Caco-2 (cell line): Measurements from ENCODE around the gene PDGFA. TPM values are rescaled to one million over a fixed set of nuclear protein-coding genes. Genes with fewer than 3 reads are reported as not detected.

Experiments used
- BruUV-seq: library from RNA; stranded (reverse); fragments of 400-500 nt; replicated peaks from 2 replicates; lab custom pipeline; 2021; lab: Mats Ljungman, UMichigan
- CTCF ChIA-PET: fragments of 300-600 bp; sonication (Branson Sonifier 250); formaldehyde crosslinking; loops from one replicate; lab custom pipeline; 2022; ENCODE audit warnings: antibody characterized with exemption; lab: Charles Lee
- POLR2A ChIA-PET: fragments of 300-600 bp; sonication (Branson Sonifier 250); formaldehyde crosslinking; loops from one replicate; lab custom pipeline; 2022; ENCODE audit warnings: antibody characterized with exemption; lab: Charles Lee
- DNase-seq, 2 experiments: peaks; one replicate each; pipeline versions ENCODE4 v3.0.0 to v3.0.0-alpha.2; 2020 to 2022
- H3K27me3 ChIP-seq: replicated peaks from 2 replicates; pipeline ENCODE4 v1.6.0; 2011; ENCODE audit warnings: low read length; ENCODE audit not compliant: control insufficient read depth, insufficient read depth
- H3K36me3 ChIP-seq: 2 replicates; pipeline ENCODE4 v1.5.1; 2011; ENCODE audit warnings: low read length; ENCODE audit not compliant: control insufficient read depth, insufficient read depth
- H3K4me1 ChIP-seq: fragments of 250-450 bp; sonication (Bioruptor Pico); 2 replicates; pipeline ENCODE4 v1.5.1; 2020; ENCODE audit warnings: mild to moderate bottlenecking
- H3K4me3 ChIP-seq: 2 replicates; pipeline ENCODE4 v1.5.1; 2011; ENCODE audit warnings: low read depth, mild to moderate bottlenecking, control low read depth, low read length
- H3K9me3 ChIP-seq: fragments of 250-450 bp; sonication (Bioruptor Pico); 2 replicates; pipeline ENCODE4 v1.5.1; 2020; ENCODE audit warnings: mild to moderate bottlenecking, moderate library complexity
- H3K27ac Mint-ChIP-seq: one replicate; pipeline ENCODE4 v1.8.0; 2022; ENCODE audit warnings: mixed read lengths; ENCODE audit not compliant: unreplicated experiment
- H3K27me3 Mint-ChIP-seq: one replicate; pipeline ENCODE4 v1.8.0; 2022; ENCODE audit warnings: mixed read lengths; ENCODE audit not compliant: insufficient read depth, unreplicated experiment
- H3K36me3 Mint-ChIP-seq: one replicate; pipeline ENCODE4 v1.8.0; 2022; ENCODE audit warnings: mild to moderate bottlenecking, mixed read lengths; ENCODE audit not compliant: insufficient read depth, unreplicated experiment
- H3K4me1 Mint-ChIP-seq: one replicate; pipeline ENCODE4 v1.8.0; 2022; ENCODE audit warnings: low read depth, mixed read lengths; ENCODE audit not compliant: unreplicated experiment
- H3K4me3 Mint-ChIP-seq: one replicate; pipeline ENCODE4 v1.8.0; 2022; ENCODE audit warnings: mild to moderate bottlenecking, moderate library complexity, mixed read lengths; ENCODE audit not compliant: unreplicated experiment
- H3K9me3 Mint-ChIP-seq: one replicate; pipeline ENCODE4 v1.8.0; 2022; ENCODE audit warnings: mixed read lengths; ENCODE audit not compliant: unreplicated experiment
- intact Hi-C: fragments of 100-400 bp; cut with micrococcal nuclease; formaldehyde crosslinking; loops from one replicate; pipeline ENCODE4 v1.10.0; 2022; ENCODE audit not compliant: unreplicated experiment
- total RNA-seq: library from RNA; stranded (reverse); gene quantifications from 2 replicates; pipeline ENCODE4 v1.2.3, GENCODE V29; 2022
- TF ChIP-seq, protein P1 (sequence below), 2 experiments: fragments of 200-600 bp in 1 of 2; IDR thresholded peaks; 1 replicate in 1 of 2; 2 replicates in 1 of 2; pipeline versions ENCODE4 v1.5.1 to v1.8.0; 2011 to 2022; ENCODE audit warnings: antibody characterized with exemption in 1 of 2, control low read depth in 1 of 2, inconsistent platforms in 1 of 2, low read depth in 1 of 2, low read length in 1 of 2, mild to moderate bottlenecking in 1 of 2, moderate library complexity in 1 of 2; ENCODE audit not compliant: insufficient read depth in 1 of 2, severe bottlenecking in 1 of 2, unreplicated experiment in 1 of 2

PDGFA gene
- total RNA-seq, 1 experiment from 2014 or later = 78.5 TPM

DNA sequence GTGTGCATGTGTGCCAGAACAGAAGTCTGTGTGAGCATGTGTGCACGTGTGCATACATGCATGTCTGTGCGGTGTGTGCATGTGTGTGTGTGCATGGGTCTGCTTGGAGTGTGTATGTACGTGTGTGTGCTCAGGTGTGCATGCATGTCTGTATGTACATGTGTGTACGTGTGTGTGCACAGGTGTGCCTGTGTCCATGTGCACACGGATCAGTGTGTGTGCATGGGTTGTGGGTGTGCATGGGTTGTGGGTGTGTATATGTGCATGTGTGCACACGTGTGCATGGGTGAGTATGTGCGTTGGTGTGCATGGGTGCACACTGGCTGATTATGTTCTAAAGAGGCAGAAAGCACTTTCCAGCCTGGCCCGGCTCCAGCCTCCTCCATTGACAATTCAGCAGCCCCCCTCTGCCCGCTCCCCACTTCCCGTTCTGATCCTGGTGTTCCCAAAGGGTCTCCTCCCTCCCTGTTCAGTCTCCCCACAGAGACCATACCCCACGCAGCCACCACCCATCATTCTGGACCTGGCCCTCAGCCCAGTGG is 44.1 kb upstream of the PDGFA start:
- no peak overlapping the region for H3K27ac Mint-ChIP-seq
- Histone ChIP-seq H3K4me3 (no peak overlapping the region), H3K27me3 (no peaks in the 10 kb centered on the region), H3K4me1 (no peaks in the 10 kb centered on the region), H3K36me3 (no peaks in the 10 kb centered on the region), H3K9me3 (no peaks in the 10 kb centered on the region)
- no peaks in the 10 kb centered on the region for H3K4me1 Mint-ChIP-seq
- POLR2A ChIA-PET = no interaction called here
- CTCF ChIA-PET = no interaction called here
- TF ChIP-seq, protein P1, sequence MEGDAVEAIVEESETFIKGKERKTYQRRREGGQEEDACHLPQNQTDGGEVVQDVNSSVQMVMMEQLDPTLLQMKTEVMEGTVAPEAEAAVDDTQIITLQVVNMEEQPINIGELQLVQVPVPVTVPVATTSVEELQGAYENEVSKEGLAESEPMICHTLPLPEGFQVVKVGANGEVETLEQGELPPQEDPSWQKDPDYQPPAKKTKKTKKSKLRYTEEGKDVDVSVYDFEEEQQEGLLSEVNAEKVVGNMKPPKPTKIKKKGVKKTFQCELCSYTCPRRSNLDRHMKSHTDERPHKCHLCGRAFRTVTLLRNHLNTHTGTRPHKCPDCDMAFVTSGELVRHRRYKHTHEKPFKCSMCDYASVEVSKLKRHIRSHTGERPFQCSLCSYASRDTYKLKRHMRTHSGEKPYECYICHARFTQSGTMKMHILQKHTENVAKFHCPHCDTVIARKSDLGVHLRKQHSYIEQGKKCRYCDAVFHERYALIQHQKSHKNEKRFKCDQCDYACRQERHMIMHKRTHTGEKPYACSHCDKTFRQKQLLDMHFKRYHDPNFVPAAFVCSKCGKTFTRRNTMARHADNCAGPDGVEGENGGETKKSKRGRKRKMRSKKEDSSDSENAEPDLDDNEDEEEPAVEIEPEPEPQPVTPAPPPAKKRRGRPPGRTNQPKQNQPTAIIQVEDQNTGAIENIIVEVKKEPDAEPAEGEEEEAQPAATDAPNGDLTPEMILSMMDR (IDR thresholded peaks at IDR 0.05; ENCODE audit: insufficient read depth in 1 of 2, low read depth in 1 of 2, low read length in 1 of 2, severe bottlenecking in 1 of 2, unreplicated experiment in 1 of 2) = no peak
- H3K4me3 Mint-ChIP-seq = no peak overlapping the region
- intact Hi-C loops = no loop called here
- peaks cover 13% of the 10 kb centered on the region for H3K36me3 Mint-ChIP-seq
- no TSS peak for BruUV-seq
- no peaks in the 10 kb centered on the region for H3K9me3 Mint-ChIP-seq
- no peaks in the 10 kb centered on the region for H3K27me3 Mint-ChIP-seq
- no peak for DNase-seq

DNA sequence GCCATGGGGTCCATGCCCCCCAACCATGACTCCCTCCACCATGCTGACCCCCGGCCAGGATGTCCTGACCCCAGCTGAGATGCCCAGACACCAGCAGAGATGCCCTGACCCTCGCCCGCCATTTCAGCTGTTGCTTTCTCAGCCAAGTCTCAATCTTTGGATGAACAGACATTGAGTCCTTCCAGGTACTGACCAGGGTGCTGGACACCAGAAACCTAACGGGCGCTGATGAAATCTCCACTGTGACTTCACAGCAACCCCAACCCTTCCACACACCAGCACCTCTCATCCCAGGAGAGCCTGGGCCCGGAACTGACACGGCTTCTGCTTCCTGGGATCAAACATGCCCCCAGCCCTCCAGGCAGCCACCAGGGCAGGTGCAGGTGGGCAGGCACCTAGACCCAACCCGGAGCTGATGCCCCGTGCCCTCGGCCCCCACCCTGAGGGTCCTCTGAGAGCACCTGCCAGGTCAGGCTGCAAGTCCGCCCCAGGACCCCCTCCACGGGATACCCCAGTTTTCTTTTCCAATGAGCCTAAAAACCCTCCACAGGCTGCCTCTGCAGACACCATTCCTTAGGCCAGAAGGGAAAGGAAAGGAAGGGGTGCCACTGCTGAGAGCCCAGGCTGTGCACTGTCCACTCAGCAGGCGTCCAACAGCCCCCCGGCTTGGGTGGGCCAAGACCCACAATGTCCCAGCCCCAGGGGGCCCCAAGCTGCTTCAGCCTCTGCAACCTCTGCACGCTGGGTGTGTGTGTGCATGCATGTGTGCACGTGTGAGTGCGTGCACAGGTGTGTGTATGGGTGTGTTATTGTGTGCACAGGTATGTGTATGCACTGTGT is 43.4 kb upstream of the PDGFA start:
- TF ChIP-seq, protein P1 (IDR thresholded peaks at IDR 0.05; ENCODE audit: insufficient read depth in 1 of 2, low read depth in 1 of 2, low read length in 1 of 2, severe bottlenecking in 1 of 2, unreplicated experiment in 1 of 2) = no peak
- ChIA-PET CTCF (no interaction called here), POLR2A (no interaction called here)
- no peak overlapping the region for H3K27ac Mint-ChIP-seq
- DNase-seq = no peak
- H3K36me3 Mint-ChIP-seq = peaks cover 13% of the 10 kb centered on the region
- H3K36me3 ChIP-seq = no peaks in the 10 kb centered on the region
- H3K27me3 ChIP-seq = no peaks in the 10 kb centered on the region
- no peak overlapping the region for H3K4me3 ChIP-seq
- no TSS peak for BruUV-seq
- no peaks in the 10 kb centered on the region for H3K27me3 Mint-ChIP-seq
- no peaks in the 10 kb centered on the region for H3K9me3 Mint-ChIP-seq
- H3K4me1 Mint-ChIP-seq = no peaks in the 10 kb centered on the region
- H3K9me3 ChIP-seq = no peaks in the 10 kb centered on the region
- intact Hi-C loops = no loop called here
- H3K4me1 ChIP-seq = no peaks in the 10 kb centered on the region
- no peak overlapping the region for H3K4me3 Mint-ChIP-seq

DNA sequence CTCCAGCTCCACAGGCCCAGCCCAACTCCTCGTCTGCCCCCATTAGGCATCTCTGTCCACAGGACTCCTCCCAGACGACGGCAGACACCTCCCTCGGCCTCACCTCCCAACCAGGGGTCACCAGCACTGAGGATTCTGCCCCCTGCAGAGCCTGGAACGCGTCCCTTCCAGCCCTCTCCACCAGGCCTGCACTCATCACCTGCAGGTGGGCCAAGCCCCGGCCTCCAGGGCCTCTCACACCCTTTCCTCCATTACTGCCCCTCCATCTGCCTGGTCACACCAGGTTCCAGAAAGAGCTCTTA is 42.7 kb upstream of the PDGFA start:
- intact Hi-C loops = no loop called here

More for the DNA sequence above, 42.7 kb upstream of the PDGFA start:
- ChIA-PET POLR2A (no interaction called here), CTCF (no interaction called here)
- Histone ChIP-seq H3K4me3 (no peak overlapping the region), H3K9me3 (0 out of 2 replicates have a peak, but pooled peaks cover under 1% of the 10 kb centered on the region), H3K4me1 (no peaks in the 10 kb centered on the region), H3K36me3 (no peaks in the 10 kb centered on the region), H3K27me3 (no peaks in the 10 kb centered on the region)
- Mint-ChIP-seq H3K4me3 (no peak overlapping the region), H3K4me1 (no peaks in the 10 kb centered on the region), H3K36me3 (peaks cover 13% of the 10 kb centered on the region), H3K9me3 (no peaks in the 10 kb centered on the region), H3K27me3 (no peaks in the 10 kb centered on the region), H3K27ac (no peak overlapping the region)
- TF ChIP-seq, protein P1 (IDR thresholded peaks at IDR 0.05; ENCODE audit: insufficient read depth in 1 of 2, low read depth in 1 of 2, low read length in 1 of 2, severe bottlenecking in 1 of 2, unreplicated experiment in 1 of 2) = no peak
- DNase-seq = no peak
- no TSS peak for BruUV-seq
